GM18507 (cell line): ENCODE data around the gene ZNF765.
"Not testable (repeated sequence)": the region's sequence is repeated elsewhere in the genome, so short reads cannot be mapped to it uniquely, and the experiment has no call there.

ENCODE experiments used
- DNase-seq: peaks from one replicate; pipeline ENCODE4 v3.0.0; 2011; ENCODE audit warnings: low read depth; ENCODE audit not compliant: insufficient read length; ENCODE audit errors: extremely low spot score
- FAIRE-seq: peaks from 2 replicates; lab custom pipeline; 2011; peaks lifted over from hg19 to GRCh38; lab: Jason Lieb, UNC

ZNF765 gene

GRCh38 chr19:53468628-53469027, 73.7 kb downstream of the ZNF765 start:
- FAIRE-seq, DNase-seq: not testable (repeated sequence)

- DNase-seq (no peak), FAIRE-seq (no peak)
Measured at GRCh38 chr19:53471916-53472315, 77.0 kb downstream of the ZNF765 start.

GRCh38 chr19:53474832-53475231, 79.9 kb downstream of the ZNF765 start:
- not testable (repeated sequence) for DNase-seq, FAIRE-seq

- FAIRE-seq, DNase-seq: not testable (repeated sequence)
Measured at GRCh38 chr19:53475470-53475869, 80.5 kb downstream of the ZNF765 start.
